Measurements from ENCODE around the gene ABHD16B. TPM values are rescaled to one million over a fixed set of nuclear protein-coding genes. Genes with fewer than 3 reads are reported as not detected.

The ABHD16B gene
- polyA plus RNA-seq, 2 of the 4 experiments (the other 2 are of a cell fraction): not detected

- TF ChIP-seq CEBPB (IDR thresholded peaks at IDR 0.05) (no peak), SREBF2 (IDR thresholded peaks at IDR 0.05) (no peak), ATOH8 (CRISPR knock-in tag; IDR thresholded peaks at IDR 0.05; ENCODE audit: low read depth) (no peak), GATA3 (IDR thresholded peaks at IDR 0.05; ENCODE audit: borderline replicate concordance) (0 out of 2 replicates have a peak, but pooled peaks have one; percentile 26), EHMT2 (IDR thresholded peaks at IDR 0.05; ENCODE audit: low read depth) (no peak), HOXA7 (CRISPR knock-in tag; IDR thresholded peaks at IDR 0.05) (no peak), KDM5A (IDR thresholded peaks at IDR 0.05) (no peak), HMGXB4 (CRISPR knock-in tag; IDR thresholded peaks at IDR 0.05; ENCODE audit: borderline replicate concordance) (no peak)
- TF ChIP-seq, protein P1, sequence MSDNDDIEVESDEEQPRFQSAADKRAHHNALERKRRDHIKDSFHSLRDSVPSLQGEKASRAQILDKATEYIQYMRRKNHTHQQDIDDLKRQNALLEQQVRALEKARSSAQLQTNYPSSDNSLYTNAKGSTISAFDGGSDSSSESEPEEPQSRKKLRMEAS (IDR thresholded peaks at IDR 0.05): peak; percentile 34
- TF ChIP-seq, protein P2, sequence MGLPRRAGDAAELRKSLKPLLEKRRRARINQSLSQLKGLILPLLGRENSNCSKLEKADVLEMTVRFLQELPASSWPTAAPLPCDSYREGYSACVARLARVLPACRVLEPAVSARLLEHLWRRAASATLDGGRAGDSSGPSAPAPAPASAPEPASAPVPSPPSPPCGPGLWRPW (IDR thresholded peaks at IDR 0.05): no peak
Measured at GRCh38 chr20:63894358-63895201, 33.3 kb downstream of the ABHD16B start, which contains the start of gene DNAJC5 (continued).

- CTCF ChIA-PET: interaction anchor here (1.0 to 1.6 kb wide), 7 partner anchors 11 to 225 kb away, joined by 3 to 8 read pairs (median 4); partner anchors contain the start of genes PRPF6 and TPD52L2
Measured at GRCh38 chr20:63895202-63895951, 34.1 kb downstream of the ABHD16B start.

DNA sequence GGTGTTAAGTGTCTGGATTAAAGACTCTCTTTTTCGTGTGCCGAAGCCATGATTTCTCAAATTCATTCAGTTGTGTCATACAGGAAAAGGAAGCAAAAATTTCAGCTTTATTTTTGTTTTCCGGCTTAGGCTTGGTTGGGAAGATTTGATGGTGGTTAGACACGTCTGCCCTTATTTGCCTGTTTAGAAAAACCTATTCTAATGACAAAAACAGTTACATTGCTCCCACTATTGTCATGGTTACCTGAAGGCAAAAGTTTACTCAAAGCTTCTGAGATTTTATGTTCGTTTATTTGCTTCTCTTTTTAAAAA lies 34.6 kb downstream of the ABHD16B start:
- Histone ChIP-seq H3K4me3 (peak overlapping the region; percentile 65), H3K9me3 (no peaks in the 10 kb centered on the region), H3K4me2 (peak overlapping the region; percentile 83), H3K4me1 (peaks cover 12% of the 10 kb centered on the region), H3K27ac (peak overlapping the region; percentile 82 to 96)
- CTCF ChIA-PET: interaction anchor here (1.0 to 1.6 kb wide), 6 partner anchors 10 to 224 kb away, joined by 3 to 8 read pairs (median 4); partner anchors contain the start of genes PRPF6 and TPD52L2
- no peak for ATAC-seq
- FAIRE-seq: no peak
- DNase-seq (ENCODE audit: low read depth in 1 of 2, low spot score in 1 of 2): no peak
- TF ChIP-seq SMC3 (IDR thresholded peaks at IDR 0.05) (no peak), EP300 (IDR thresholded peaks at IDR 0.05) (no peak), GATA3 (IDR thresholded peaks at IDR 0.05; ENCODE audit: borderline replicate concordance) (no peak), SREBF2 (IDR thresholded peaks at IDR 0.05) (no peak), ATOH8 (CRISPR knock-in tag; IDR thresholded peaks at IDR 0.05; ENCODE audit: low read depth) (no peak), RCOR1 (IDR thresholded peaks at IDR 0.05; ENCODE audit: low read depth, low read length) (no peak), EHF (CRISPR knock-in tag; IDR thresholded peaks at IDR 0.05) (no peak), NPAS2 (CRISPR knock-in tag; IDR thresholded peaks at IDR 0.05; ENCODE audit: borderline replicate concordance) (no peak), CBX2 (IDR thresholded peaks at IDR 0.05; ENCODE audit: borderline replicate concordance, low read depth) (no peak)
- 3% methylated on average over 5 of the region's 5 CpGs for WGBS (ENCODE audit: missing lambda C conversion rate)
- POLR2A ChIA-PET: interaction anchor here (2.3 kb wide), 1 partner anchor 31 kb away, joined by 14 read pairs; the partner anchor contains the start of gene TPD52L2

More at GRCh38 chr20:63895202-63895951, 34.1 kb downstream of the ABHD16B start:
- DNase-seq (ENCODE audit: low read depth in 1 of 2, low spot score in 1 of 2): no peak
- WGBS (ENCODE audit: missing lambda C conversion rate): 2% methylated on average over 10 of the region's 87 CpGs
- Histone ChIP-seq H3K4me2 (peak overlapping the region; percentile 83), H3K27ac (peak overlapping the region; percentile 82 to 96), H3K4me3 (peak overlapping the region; percentile 65), H3K4me1 (peaks cover 12% of the 10 kb centered on the region), H3K9me3 (no peaks in the 10 kb centered on the region)
- peak in 1 of 2 experiments; percentile 71; a peak in 3 of 6 replicates for ATAC-seq
- no peak for FAIRE-seq
- POLR2A ChIA-PET: interaction anchor here (1.1 to 2.3 kb wide), 3 partner anchors 19 to 154 kb away, joined by 4 to 14 read pairs (median 4); partner anchors contain the start of gene TPD52L2
- no peak for TF ChIP-seq NPAS2 (CRISPR knock-in tag; IDR thresholded peaks at IDR 0.05; ENCODE audit: borderline replicate concordance)
- TF ChIP-seq ZC3H11A (IDR thresholded peaks at IDR 0.05): no peak
- TF ChIP-seq BCL3 (IDR thresholded peaks at IDR 0.05): 0 out of 3 replicates have a peak, but pooled peaks have one; percentile 33
- peak in 1 of 2 experiments; percentile 70; a peak in 2 of 5 replicates for TF ChIP-seq JUN (IDR thresholded peaks at IDR 0.05)
- TF ChIP-seq FOSB (CRISPR knock-in tag; IDR thresholded peaks at IDR 0.05): no peak

Data from A549 (cell line).